Pancreas (tissue), 10 donors: ENCODE measurements around the gene FRMD4A. TPM values are rescaled to one million over a fixed set of nuclear protein-coding genes. Genes with fewer than 3 reads are reported as not detected.

ENCODE experiments used
- ATAC-seq, 4 donors: fragments of 200-7000 bp; cut with Tn5 transposase; one replicate each; pipeline versions ENCODE4 v1.8.0 to v1.9.1; 2020; ENCODE audit warnings: mild to moderate bottlenecking in 4 of 4, moderate library complexity in 4 of 4
- DNase-seq, 6 donors: peaks; one replicate each; pipeline ENCODE4 v3.0.0-alpha.2; 2020
- FAIRE-seq: peaks from 2 replicates; lab custom pipeline; 2012; peaks lifted over from hg19 to GRCh38; lab: Jason Lieb, UNC
- H3K27ac ChIP-seq, 4 donors: fragments of 200-600 bp; sonication (generic); 1 replicate in 3 of 4; 2 replicates in 1 of 4; pipeline versions ENCODE4 v1.5.0 to v1.8.0; 2020
- H3K27me3 ChIP-seq, 4 donors: fragments of 200-600 bp; one replicate each; pipeline ENCODE4 v1.8.0; 2021
- H3K36me3 ChIP-seq, 3 donors: fragments of 200-600 bp; sonication (generic) in 1 of 3; one replicate each; pipeline versions ENCODE4 v1.5.0 to v1.8.0; 2020 to 2021
- H3K4me1 ChIP-seq, 3 donors: fragments of 200-600 bp; one replicate each; pipeline ENCODE4 v1.8.0; 2021
- H3K4me3 ChIP-seq, 4 donors: fragments of 200-600 bp; sonication (generic) in 2 of 4; one replicate each; pipeline versions ENCODE4 v1.5.0 to v1.8.0; 2020 to 2021
- H3K9me3 ChIP-seq, 4 donors: fragments of 200-600 bp; one replicate each; pipeline ENCODE4 v1.8.0; 2021
- WGBS, 2 donors: extraction: QIAGEN DNeasy Blood & Tissue Kit; methylation state at CpG; one replicate each; pipeline ENCODE4 v1.1.7; 2013; 5-methylcytosine and 5-hydroxymethylcytosine counted together
- intact Hi-C, 3 donors: fragments of 100-400 bp; cut with DNase I; formaldehyde crosslinking; loops; one replicate each; pipeline versions ENCODE4 v1.11.1 to v1.14.2; 2022
- polyA plus RNA-seq, 2 donors: library from polyadenylated mRNA; stranded (reverse); fragments of 200-250 nt; gene quantifications; one replicate each; pipeline ENCODE4 v1.2.3, GENCODE V29; 2013
- total RNA-seq, 6 donors: library from RNA; stranded (reverse); fragmentation: NEBNext Ultra II Directional in 4 of 6; extraction: Animal tissue kit (Norgen Biotek cat#: 25700) in 4 of 6; gene quantifications; one replicate each; pipeline versions ENCODE4 v1.2.1 to v1.2.4, GENCODE V29; 2021 to 2023
- TF ChIP-seq, protein P1 (sequence below), 4 donors: fragments of 200-600 bp; sonication (generic) in 3 of 4; IDR thresholded peaks; one replicate each; pipeline versions ENCODE4 v1.5.0 to v1.8.0; 2021; ENCODE audit warnings: antibody characterized with exemption in 4 of 4
- donor health status: healthy with polysubstance abuse.
- donor health status: DM: no; HTN: no; CAD: no; lungs with moderate emphysema.
- donor health status: DM: no; HTN: no; CAD: no.
- donor health status: control.
- donor health status: control.
- donor health status: Bipolar disorder and iron deficiency.
- donor health status: DM: yes; HTN: yes; CAD: no.
- donor health status: DM: no; HTN: no; CAD: no.
- donor health status: DM: no; HTN: no; CAD: no.
- donor health status: DM: yes; HTN: yes; CAD: no.

The FRMD4A gene
- total and polyA plus RNA-seq, 8 donors: 13.5 to 27.5 (median 18.7) TPM

DNA sequence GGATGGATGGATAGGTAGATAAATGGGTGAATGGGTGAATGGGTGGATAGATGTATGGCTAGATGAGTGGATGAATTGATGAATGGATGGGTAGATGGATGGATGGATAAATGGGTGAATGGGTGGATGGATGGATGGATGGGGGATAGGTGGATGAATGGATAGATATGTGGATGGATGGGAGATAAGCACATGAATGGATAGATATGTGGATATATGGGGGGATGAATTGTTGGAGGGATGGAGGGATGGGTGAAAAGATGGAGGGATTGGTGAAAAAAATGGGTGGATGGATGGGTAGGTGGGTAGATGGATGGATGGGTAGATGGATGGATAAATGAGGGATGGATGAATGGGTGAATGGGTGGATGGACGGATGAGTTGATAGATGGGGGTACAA lies 196.4 kb downstream of the FRMD4A start:
- FAIRE-seq (no peak), DNase-seq (no peak), ATAC-seq (no peak)
- Histone ChIP-seq H3K27me3 (no peaks in the 10 kb centered on the region), H3K4me3 (no peak overlapping the region), H3K9me3 (no peaks in the 10 kb centered on the region), H3K36me3 (no peaks in the 10 kb centered on the region), H3K27ac (no peak overlapping the region), H3K4me1 (no peaks in the 10 kb centered on the region)
- intact Hi-C loops: no loop called here
- WGBS, 2 donors: 83 to 86% methylated on average over 1 of the region's 1 CpG
- TF ChIP-seq, protein P1, sequence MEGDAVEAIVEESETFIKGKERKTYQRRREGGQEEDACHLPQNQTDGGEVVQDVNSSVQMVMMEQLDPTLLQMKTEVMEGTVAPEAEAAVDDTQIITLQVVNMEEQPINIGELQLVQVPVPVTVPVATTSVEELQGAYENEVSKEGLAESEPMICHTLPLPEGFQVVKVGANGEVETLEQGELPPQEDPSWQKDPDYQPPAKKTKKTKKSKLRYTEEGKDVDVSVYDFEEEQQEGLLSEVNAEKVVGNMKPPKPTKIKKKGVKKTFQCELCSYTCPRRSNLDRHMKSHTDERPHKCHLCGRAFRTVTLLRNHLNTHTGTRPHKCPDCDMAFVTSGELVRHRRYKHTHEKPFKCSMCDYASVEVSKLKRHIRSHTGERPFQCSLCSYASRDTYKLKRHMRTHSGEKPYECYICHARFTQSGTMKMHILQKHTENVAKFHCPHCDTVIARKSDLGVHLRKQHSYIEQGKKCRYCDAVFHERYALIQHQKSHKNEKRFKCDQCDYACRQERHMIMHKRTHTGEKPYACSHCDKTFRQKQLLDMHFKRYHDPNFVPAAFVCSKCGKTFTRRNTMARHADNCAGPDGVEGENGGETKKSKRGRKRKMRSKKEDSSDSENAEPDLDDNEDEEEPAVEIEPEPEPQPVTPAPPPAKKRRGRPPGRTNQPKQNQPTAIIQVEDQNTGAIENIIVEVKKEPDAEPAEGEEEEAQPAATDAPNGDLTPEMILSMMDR (IDR thresholded peaks at IDR 0.05): no peak

DNA sequence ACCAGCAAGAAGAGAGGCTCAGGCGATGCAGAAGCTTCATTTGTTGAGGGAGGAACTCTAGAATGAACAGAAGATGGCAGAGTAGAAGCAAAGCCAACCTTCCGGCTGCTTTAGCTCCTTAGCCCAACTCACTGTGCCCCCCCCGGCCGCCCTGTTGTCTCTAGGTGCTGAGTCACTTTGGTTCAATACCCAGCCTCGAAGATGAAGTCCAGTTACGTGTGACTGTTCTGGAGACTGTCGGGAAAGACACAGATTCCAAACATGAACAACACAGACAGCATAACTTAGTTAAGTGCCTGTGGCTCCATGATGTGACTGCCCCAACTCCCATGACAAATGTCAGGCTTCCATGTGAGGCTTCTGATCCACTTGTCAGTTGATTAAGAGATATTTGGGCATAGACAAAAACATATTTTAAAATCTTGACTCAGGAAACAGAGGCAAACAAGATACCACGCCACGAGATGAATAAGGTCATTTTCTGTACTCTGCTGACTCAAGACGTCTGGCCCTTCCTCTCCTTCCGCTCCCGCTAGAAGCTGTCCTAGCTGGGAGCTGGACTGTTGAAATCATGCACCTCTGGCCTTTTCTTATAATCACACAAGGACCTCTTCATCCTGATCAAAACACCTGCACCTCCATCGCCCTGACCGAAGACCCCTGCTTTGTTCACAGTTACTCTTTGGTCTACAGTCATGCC lies 199.3 kb downstream of the FRMD4A start:
- H3K36me3 ChIP-seq: no peaks in the 10 kb centered on the region
- FAIRE-seq (no peak), ATAC-seq (no peak), DNase-seq (no peak)
- H3K9me3 ChIP-seq: no peaks in the 10 kb centered on the region
- no peak overlapping the region for H3K4me3 ChIP-seq
- TF ChIP-seq, protein P1 (IDR thresholded peaks at IDR 0.05): no peak
- WGBS, 2 donors: 87 to 91% methylated on average over 14 of the region's 14 CpGs
- no peaks in the 10 kb centered on the region for H3K4me1 ChIP-seq
- H3K27me3 ChIP-seq: no peaks in the 10 kb centered on the region
- intact Hi-C loops: no loop called here
- H3K27ac ChIP-seq: no peak overlapping the region

DNA sequence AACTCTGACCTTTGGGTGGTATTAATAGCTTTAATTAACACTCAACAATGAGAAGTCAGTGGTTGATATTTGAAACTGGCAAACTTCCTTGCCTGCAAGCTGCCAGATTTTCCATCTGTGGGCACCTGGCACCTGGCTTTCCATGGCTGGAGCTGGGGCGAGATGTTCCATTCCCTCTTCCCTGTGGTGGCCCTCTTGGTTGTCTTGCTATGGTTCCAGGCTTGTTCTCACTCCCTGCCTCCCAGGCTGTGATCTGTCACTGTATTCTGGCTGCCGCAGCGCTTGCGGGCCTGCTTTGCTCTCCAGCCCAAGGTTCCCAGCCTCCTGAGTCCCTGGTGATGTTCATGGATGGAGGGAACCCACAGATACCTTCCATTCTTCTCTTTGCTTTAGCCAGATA lies 201.0 kb downstream of the FRMD4A start:
- H3K4me1 ChIP-seq: no peaks in the 10 kb centered on the region
- ATAC-seq (no peak), DNase-seq (no peak), FAIRE-seq (no peak)
- intact Hi-C loops: no loop called here
- TF ChIP-seq, protein P1 (IDR thresholded peaks at IDR 0.05): no peak
- no peaks in the 10 kb centered on the region for H3K36me3 ChIP-seq
- no peaks in the 10 kb centered on the region for H3K27me3 ChIP-seq
- no peak overlapping the region for H3K27ac ChIP-seq
- no peaks in the 10 kb centered on the region for H3K9me3 ChIP-seq
- WGBS, 2 donors: 73 to 74% methylated on average over 4 of the region's 4 CpGs
- no peak overlapping the region for H3K4me3 ChIP-seq

DNA sequence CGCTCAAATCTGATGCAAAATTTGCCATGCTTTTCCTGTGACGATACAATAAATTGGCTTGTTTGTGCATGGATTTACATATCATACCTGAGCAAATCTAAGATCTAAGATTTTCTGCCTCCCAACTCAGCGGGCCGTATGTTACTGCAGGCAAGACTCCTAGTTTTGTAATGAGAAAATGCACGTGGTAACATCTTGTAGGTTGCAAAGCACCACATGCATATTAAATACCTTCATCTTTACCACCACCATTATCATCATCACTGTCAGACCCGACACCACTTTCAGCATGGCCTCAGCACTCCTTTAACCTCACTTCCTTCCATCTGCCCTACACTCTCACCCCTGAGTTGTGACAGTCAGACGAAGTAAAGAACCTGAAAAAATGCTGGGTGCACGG lies 202.2 kb downstream of the FRMD4A start:
- WGBS, 2 donors: 84 to 93% methylated on average over 8 of the region's 8 CpGs
- DNase-seq: no peak
- FAIRE-seq: no peak
- Histone ChIP-seq H3K4me1 (no peaks in the 10 kb centered on the region), H3K27me3 (no peaks in the 10 kb centered on the region), H3K36me3 (no peaks in the 10 kb centered on the region), H3K4me3 (no peak overlapping the region), H3K9me3 (no peaks in the 10 kb centered on the region), H3K27ac (no peak overlapping the region)
- ATAC-seq: no peak
- TF ChIP-seq, protein P1 (IDR thresholded peaks at IDR 0.05): no peak
- intact Hi-C loops: no loop called here

DNA sequence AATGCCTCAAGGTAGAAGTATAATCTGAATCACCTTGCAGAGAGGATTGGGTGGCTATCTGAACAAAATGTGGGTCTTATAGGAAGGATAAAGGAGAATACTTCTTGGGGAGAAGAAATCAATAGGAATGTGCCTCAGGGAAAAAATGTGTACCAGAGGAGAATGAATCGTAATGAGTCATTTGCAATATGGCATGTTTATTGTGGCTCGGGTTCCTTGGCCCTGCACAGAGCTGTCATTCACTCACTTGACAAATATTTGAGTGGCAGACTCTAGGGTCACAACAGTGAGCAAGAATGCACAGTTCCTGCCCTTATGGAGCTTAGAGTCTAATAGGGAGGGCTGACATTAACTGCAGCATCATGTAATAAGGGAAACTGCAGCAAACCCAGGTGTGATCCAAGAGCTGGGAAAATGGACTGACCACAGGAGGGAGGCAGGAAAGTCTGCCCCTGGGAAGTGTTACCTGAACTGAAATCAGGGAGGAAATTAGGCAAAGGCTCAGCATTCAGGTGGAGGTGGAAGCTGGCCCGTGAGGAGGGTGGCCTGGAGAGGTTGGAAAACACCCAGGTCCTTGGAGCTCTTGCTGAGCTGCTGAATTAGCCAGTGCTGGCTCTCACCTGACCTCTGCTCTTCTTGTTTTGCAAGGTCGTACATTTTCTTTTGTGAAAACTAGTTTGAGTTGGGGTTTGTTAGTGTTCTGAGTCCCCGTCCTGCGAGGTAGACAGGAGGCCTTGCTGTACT lies 203.9 kb downstream of the FRMD4A start:
- 79 to 80% methylated on average over 6 of the region's 6 CpGs for WGBS, 2 donors
- Histone ChIP-seq H3K4me1 (no peaks in the 10 kb centered on the region), H3K27ac (no peak overlapping the region), H3K9me3 (no peaks in the 10 kb centered on the region), H3K36me3 (no peaks in the 10 kb centered on the region), H3K4me3 (no peak overlapping the region), H3K27me3 (no peaks in the 10 kb centered on the region)
- DNase-seq (no peak), ATAC-seq (no peak), FAIRE-seq (no peak)
- intact Hi-C loops: no loop called here
- TF ChIP-seq, protein P1 (IDR thresholded peaks at IDR 0.05): no peak
